Measurements from ENCODE around the gene EVPL. TPM values are rescaled to one million over a fixed set of nuclear protein-coding genes. Genes with fewer than 3 reads are reported as not detected.

Gene EVPL
- not detected in 3 replicates for total RNA-seq
- long read RNA-seq: 0 reads

DNA sequence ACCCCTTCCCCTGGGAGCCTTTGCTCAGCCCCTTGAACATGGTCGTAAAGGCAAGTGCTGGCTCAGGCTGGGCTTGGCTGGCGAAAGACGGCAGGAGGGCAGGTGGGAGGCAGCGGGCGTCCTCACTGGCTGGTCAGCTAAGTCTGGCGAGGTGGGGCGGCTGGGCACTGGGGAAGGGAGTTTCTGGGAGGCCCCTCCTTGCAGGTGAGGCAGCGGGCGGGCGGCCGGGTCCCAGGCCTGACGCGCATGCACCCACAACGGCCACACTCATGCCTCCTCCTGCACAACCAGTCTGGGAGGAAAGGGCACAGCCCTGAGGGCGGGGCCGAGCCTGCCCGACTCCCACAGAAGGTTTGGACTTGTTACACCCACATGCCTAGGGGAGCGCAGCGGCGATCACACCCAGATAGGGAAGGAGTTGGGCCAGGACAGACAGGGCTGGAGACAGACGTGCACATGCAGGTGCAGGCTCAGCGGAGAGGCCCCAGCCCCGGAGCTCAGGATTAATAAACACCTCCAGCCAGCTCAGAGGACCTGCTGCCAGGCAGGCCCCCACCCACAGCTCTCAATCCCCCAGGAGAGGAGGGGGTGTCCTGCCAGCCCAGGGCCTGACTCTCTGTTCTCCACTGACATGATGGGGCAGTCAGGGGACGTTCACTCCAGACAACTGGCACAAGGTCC, at the start of gene EVPL:
TSS of gene EVPL (minus strand) at position 148 of the 681 bp plus-strand sequence. CDS start at position 40, 108 bp downstream.
- no peaks in the 10 kb centered on the region for H3K27me3 Mint-ChIP-seq (ENCODE audit: low read depth)
- H3K4me1 Mint-ChIP-seq (ENCODE audit: low read depth): peaks cover 11% of the 10 kb centered on the region
- DNase-seq (ENCODE audit: low spot score): peak; percentile 88
- no peak within 1 kb of the TSS for H3K4me3 Mint-ChIP-seq (ENCODE audit: unreplicated experiment)
- H3K9me3 Mint-ChIP-seq (ENCODE audit: low read depth): no peaks in the 10 kb centered on the region
- H3K36me3 Mint-ChIP-seq (ENCODE audit: low read depth): no peaks in the 10 kb centered on the region
- TF ChIP-seq, protein P1, sequence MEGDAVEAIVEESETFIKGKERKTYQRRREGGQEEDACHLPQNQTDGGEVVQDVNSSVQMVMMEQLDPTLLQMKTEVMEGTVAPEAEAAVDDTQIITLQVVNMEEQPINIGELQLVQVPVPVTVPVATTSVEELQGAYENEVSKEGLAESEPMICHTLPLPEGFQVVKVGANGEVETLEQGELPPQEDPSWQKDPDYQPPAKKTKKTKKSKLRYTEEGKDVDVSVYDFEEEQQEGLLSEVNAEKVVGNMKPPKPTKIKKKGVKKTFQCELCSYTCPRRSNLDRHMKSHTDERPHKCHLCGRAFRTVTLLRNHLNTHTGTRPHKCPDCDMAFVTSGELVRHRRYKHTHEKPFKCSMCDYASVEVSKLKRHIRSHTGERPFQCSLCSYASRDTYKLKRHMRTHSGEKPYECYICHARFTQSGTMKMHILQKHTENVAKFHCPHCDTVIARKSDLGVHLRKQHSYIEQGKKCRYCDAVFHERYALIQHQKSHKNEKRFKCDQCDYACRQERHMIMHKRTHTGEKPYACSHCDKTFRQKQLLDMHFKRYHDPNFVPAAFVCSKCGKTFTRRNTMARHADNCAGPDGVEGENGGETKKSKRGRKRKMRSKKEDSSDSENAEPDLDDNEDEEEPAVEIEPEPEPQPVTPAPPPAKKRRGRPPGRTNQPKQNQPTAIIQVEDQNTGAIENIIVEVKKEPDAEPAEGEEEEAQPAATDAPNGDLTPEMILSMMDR (IDR thresholded peaks at IDR 0.05): no peak
- no peak within 1 kb of the TSS for H3K27ac Mint-ChIP-seq (ENCODE audit: unreplicated experiment)

DNA sequence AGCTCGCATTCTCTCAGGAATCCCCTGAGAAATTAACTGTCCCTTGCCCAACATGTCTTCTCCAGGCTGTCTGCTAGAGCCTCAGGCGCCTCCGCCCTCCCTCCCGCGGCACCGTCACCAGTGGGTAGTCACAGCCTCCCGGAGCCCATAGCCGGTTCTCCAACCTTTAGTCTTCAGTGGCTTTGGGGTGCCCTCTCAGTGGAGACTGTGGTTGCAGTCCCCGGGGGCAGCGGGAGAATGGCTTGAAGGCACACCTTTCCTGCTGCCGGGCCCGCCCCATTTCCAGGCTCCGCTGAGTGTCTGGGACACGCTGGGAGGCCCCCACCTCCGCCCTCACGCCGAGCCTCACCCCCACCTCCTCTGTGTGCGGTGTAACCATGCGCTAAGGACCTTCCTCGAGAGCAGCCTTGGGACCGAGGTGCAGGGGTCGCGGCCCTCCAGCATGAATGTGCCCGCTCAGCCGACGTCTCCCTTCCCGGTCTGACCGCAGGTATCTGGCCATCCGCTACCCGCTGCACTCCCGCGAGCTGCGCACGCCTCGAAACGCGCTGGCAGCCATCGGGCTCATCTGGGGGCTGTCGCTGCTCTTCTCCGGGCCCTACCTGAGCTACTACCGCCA, 49.1 kb upstream of the EVPL start:
- peak; percentile 85 for DNase-seq (ENCODE audit: low spot score)
- H3K36me3 Mint-ChIP-seq (ENCODE audit: low read depth): peaks cover 3% of the 10 kb centered on the region
- no peak overlapping the region for H3K4me3 Mint-ChIP-seq (ENCODE audit: unreplicated experiment)
- TF ChIP-seq, protein P1 (IDR thresholded peaks at IDR 0.05): no peak
- H3K27me3 Mint-ChIP-seq (ENCODE audit: low read depth): peaks cover 49% of the 10 kb centered on the region
- peaks cover 22% of the 10 kb centered on the region for H3K4me1 Mint-ChIP-seq (ENCODE audit: low read depth)
- H3K27ac Mint-ChIP-seq (ENCODE audit: unreplicated experiment): no peak overlapping the region
- H3K9me3 Mint-ChIP-seq (ENCODE audit: low read depth): no peaks in the 10 kb centered on the region

DNA sequence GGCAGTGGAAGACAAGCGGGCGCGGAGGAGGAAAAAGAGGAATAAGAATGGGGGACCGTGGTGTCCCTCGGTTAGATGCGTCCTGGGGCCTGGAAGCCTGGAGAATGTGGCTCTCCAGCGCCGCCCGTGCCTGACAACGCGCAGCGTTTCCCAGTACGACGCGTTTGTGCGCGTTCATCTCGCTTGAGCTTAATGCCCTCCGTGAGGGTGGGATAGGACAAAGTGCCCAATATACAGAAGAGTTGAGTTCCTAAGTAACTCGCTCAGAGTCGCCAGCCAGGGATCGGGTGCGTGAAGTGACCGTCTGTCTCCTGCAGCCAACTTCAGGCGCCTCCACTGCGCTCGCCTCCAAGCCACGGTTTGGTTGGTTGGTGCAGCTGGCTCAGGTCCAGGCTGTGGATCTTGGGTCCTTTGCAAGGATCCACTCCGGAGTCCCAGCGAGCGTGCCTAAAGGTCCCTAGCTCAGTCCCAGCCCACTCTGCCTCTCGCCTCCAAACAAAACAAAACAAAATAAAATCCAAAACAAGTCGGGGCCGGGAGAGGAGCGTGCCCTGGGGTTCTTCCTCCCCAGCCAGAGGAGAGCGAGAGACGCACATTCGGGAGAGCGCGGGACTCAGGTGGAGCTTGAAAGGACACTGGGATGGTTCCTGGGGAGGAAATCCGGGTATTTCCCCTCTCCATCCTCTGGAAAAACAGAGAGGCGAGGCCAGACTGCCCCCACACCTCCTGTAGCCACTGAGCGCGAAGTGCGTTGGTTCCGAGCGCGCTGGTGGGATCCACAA, 48.4 kb upstream of the EVPL start:
- peaks cover 3% of the 10 kb centered on the region for H3K36me3 Mint-ChIP-seq (ENCODE audit: low read depth)

DNA sequence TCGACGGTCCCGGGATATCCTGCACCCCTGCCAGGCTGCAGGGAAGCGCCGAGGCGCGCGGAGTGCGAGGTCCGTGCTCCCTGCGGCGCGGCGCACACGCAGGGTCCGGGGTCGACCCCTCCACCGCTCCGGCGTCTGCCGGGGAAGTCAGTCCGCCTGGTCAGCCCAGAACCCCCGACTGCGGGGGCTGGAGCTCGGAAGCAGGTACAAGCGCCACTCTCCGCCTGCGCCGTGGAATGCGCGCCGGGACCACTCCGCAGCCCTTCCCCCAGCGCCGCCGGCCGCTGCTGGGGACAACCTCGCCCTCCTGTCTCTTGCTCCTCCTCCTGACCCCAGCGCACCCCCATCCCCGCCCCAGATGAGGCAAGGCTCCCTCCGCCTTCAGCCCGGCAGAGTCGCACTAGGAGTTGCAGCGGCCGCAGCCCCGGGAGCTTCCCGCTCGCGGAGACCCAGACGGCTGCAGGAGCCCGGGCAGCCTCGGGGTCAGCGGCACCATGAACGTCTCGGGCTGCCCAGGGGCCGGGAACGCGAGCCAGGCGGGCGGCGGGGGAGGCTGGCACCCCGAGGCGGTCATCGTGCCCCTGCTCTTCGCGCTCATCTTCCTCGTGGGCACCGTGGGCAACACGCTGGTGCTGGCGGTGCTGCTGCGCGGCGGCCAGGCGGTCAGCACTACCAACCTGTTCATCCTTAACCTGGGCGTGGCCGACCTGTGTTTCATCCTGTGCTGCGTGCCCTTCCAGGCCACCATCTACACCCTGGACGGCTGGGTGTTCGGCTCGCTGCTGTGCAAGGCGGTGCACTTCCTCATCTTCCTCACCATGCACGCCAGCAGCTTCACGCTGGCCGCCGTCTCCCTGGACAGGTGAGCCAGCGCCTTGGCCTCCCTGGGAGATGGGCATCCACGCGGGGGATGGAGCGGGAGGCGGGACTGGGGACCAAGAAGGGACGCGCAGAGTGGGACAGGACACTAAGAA, 47.6 kb upstream of the EVPL start, which contains the start of gene GALR2:
TSS of gene GALR2 (plus strand) at position 392 of the 974 bp plus-strand sequence. CDS start at position 495, 103 bp downstream.
- peak; percentile 91 for DNase-seq (ENCODE audit: low spot score)
- H3K4me3 Mint-ChIP-seq (ENCODE audit: unreplicated experiment): peak within 1 kb of the TSS; percentile 42
- H3K9me3 Mint-ChIP-seq (ENCODE audit: low read depth): no peaks in the 10 kb centered on the region
- no peak within 1 kb of the TSS for H3K27ac Mint-ChIP-seq (ENCODE audit: unreplicated experiment)
- TF ChIP-seq, protein P1 (IDR thresholded peaks at IDR 0.05): no peak
- H3K4me1 Mint-ChIP-seq (ENCODE audit: low read depth): peaks cover 37% of the 10 kb centered on the region
- H3K36me3 Mint-ChIP-seq (ENCODE audit: low read depth): peaks cover 3% of the 10 kb centered on the region
- H3K27me3 Mint-ChIP-seq (ENCODE audit: low read depth): peaks cover 44% of the 10 kb centered on the region

More for the DNA sequence above, 48.4 kb upstream of the EVPL start:
- TF ChIP-seq, protein P1 (IDR thresholded peaks at IDR 0.05): peak; percentile 12
- DNase-seq (ENCODE audit: low spot score): peak; percentile 62
- Mint-ChIP-seq H3K9me3 (ENCODE audit: low read depth) (no peaks in the 10 kb centered on the region), H3K27me3 (ENCODE audit: low read depth) (peaks cover 44% of the 10 kb centered on the region), H3K4me3 (ENCODE audit: unreplicated experiment) (no peak overlapping the region), H3K27ac (ENCODE audit: unreplicated experiment) (no peak overlapping the region), H3K4me1 (ENCODE audit: low read depth) (peaks cover 29% of the 10 kb centered on the region)
